HG02840 (cell line): ENCODE data around the gene SMIM14.
"Not testable (repeated sequence)": the region's sequence is repeated elsewhere in the genome, so short reads cannot be mapped to it uniquely, and the experiment has no call there.

Experiments
- ATAC-seq: cut with Tn5 transposase; IDR thresholded peaks from one replicate; pipeline ENCODE4 v1.9.1; 2021; ENCODE audit warnings: mild to moderate bottlenecking, moderate library complexity, moderate number of reproducible peaks; ENCODE audit not compliant: unreplicated experiment, low FRiP score

SMIM14 gene

DNA sequence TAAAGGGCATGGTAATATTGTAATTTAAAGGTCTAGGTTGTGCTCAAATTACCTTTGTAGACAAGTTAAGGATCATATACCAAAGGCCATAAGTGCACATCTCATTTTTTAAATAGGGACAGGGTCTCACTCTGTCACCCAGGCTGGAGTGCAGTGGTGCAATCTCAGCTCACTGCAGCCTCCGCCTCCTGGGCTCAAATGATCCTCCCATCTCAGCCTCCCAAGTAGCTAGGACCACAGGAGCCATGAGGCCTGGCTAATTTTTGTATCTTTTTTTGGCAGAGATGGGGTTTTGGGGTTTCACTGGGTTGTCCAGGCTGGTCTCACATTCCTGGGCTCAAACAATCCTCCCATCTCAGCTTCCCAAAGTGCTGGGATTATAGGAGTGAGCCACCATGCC is 124.4 kb downstream of the SMIM14 start:
- not testable (repeated sequence) for ATAC-seq

DNA sequence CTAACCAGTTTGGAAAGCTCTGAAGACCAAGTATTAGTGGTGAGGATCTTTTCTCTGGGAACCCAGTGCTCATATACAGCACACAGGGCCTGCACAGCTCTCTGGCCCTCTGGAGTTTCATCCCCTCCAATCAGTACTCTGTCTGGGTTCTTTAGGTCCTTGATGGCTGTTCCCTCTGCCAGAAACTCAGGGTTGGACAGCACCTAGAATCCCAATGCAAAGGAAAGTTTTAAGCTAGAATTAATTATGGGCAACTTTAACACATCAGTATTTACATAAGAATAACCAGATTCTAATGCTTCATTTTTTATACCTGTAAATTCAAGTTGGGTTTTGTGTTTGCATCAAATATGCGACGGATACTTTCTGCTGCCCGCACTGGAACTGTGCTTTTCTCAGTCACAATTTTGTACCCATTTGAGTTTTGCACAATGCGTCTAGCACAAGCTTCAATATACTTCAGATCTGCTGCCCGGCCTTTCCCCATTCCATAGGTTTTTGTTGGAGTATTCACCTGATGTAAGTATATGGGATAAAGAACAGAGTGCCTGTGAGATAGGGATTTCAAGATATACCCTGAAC is 128.2 kb downstream of the SMIM14 start:
- ATAC-seq = no peak

DNA sequence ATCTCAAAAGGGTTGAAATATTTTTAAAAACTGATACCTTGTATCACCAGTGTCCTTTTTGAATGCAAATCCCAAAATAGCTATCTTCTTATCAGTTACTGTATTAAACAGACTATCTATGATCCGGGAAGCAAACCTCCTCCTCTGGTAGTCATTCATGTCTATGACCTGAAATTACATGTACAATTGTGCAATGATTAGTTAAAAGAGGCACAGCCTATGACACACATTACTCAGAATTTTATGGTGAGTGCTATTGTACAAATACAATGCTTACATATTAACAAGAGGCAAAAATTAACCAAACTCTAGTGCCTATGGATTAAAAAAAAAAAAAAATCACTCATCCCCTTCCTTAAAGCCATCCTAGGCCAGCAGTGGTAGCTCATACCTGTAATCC is 133.1 kb downstream of the SMIM14 start:
- ATAC-seq = no peak

DNA sequence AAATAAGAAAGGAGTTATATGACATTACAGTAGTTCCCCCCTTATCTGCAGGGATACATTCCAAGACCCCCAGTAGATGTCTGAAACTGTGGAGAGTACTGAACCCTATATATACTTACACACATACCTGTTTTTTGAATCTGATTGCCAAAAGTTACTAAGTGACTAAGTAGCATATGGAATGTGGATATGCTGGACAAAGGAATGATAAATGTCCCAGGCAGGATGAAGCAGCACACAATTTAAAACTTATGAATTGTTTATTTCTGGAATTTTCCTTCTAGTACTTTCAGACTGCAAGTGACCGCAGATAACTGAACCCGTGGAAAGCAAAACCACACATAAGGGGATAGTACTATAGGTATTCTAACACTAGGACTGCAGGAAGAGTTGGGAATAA is 134.1 kb downstream of the SMIM14 start:
- ATAC-seq = no peak

DNA sequence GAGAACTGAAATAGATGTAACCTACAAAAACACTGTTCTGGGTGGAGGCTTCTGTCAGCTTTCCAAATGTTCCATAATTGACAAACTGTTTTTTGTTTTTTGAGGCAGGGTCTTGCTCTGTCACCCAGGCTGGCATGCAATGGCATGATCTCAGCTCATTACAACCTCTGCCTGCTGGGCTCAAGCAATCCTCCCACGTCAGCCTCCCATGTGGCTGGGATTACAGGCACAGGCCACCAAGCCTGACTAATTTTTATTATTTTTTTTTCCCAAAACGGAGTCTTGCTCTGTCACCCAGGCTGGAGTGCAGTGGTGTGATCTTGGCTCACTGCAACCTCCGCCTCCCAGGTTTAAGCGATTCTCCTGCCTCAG is 136.0 kb downstream of the SMIM14 start:
- not testable (repeated sequence) for ATAC-seq

DNA sequence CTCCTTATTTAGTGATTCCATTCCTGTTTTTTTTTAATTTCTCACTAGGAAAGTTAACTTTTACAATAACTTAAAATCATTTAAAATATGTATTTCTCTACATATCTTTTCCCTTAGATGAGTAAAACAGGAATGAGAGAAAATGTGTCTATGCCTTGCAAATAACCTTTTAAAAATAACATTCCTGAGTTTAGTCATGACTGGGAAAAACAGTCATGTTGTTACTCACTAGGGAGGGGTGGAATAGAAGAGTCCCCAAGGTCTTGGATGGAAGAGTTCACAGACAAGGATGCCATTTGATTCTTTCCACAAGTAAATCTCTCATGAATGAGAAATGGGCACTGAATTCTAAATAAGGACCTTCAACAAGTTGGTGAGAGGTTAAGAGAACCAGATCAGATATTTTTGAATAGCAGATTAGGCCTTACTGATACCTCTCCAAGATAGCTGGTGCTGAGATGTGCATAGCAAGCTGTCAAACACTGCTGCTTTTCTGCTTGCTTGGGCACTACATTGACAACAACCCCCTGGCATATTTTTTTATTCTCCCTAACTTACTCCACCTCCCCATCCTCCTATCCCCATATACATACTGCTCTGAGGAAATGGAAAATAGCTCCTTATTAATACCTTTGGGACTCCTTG is 136.5 kb downstream of the SMIM14 start:
- no peak for ATAC-seq

DNA sequence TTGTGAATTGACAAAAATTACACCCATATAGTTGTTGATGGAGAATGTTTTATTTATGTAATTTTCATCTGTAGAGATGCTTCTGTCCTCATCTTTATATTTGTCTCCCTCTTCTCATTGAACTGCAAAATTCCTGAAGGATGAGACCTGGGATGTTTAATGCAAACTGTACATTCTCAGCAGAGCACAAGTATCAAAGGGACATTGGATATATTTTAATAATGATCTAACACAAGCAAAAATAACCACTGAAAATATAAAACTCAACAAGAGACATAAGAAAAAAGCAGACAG is 140.0 kb downstream of the SMIM14 start:
- no peak for ATAC-seq

DNA sequence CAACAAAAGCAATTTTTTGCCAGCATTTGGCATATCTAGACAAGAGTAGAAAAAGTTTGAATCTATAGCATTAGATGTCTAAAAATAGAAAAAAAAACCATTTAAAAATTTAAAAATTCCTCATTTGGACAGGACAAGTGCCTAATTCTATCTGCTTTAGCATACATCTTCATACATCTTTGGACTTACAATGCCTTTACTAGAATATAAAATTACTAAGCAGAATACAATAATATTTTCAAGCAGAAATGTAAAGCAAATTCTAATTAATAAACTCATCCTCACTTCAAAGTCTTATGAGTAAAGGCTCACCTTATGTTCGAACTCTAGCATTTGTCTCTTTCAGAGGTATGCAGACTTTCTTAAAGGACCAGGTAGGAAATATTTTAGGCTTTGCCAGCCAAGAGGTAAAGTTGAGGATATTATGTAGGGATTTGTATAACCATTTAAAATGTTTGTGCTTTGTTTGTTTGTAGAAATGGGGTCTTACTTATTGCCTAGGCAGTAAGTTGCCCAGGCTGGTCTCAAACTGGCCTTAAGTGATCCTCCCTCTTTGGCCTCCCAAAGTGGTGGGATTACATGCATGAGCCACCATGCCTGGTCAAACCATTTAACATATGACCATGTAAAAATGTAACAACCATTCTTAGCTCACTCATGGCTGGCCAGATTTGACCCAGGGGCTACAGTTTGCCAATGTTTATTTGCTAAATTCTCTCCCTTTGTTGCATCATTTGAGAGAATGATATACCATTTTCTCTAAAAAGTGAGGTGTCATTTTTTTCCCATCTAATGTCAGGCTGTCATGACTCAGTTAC is 140.5 kb downstream of the SMIM14 start:
- no peak for ATAC-seq
